CD14-positive monocyte (primary cell): ENCODE measurements around the gene APC2. TPM values are rescaled to one million over a fixed set of nuclear protein-coding genes. Genes with fewer than 3 reads are reported as not detected.

ENCODE experiments used
- DNase-seq, 3 donors: peaks; one replicate each; pipeline ENCODE4 v3.0.0-alpha.2; 2011 to 2022
- H2AFZ ChIP-seq: 2 replicates; pipeline ENCODE4 v1.6.0; 2012; ENCODE audit warnings: mild to moderate bottlenecking, low read depth, low read length, inconsistent platforms; ENCODE audit not compliant: insufficient read depth, poor library complexity, severe bottlenecking
- H3K27ac ChIP-seq, 2 donors: 1 replicate in 1 of 2; 2 replicates in 1 of 2; pipeline ENCODE4 v1.5.1; 2012 to 2013; ENCODE audit warnings: low read length in 2 of 2, control low read depth in 1 of 2, inconsistent platforms in 1 of 2, low read depth in 1 of 2, mild to moderate bottlenecking in 1 of 2
- H3K27me3 ChIP-seq, 2 donors: one replicate each; pipeline versions ENCODE4 v1.6.0 to v1.6.1; 2011 to 2013; ENCODE audit warnings: low read length in 2 of 2; ENCODE audit not compliant: control insufficient read depth in 2 of 2, insufficient read depth in 2 of 2
- H3K36me3 ChIP-seq, 2 donors: replicated peaks in 1 of 2; 1 replicate in 1 of 2; 2 replicates in 1 of 2; pipeline versions ENCODE4 v1.5.1 to v1.6.1; 2012 to 2013; ENCODE audit warnings: low read length in 2 of 2, control low read depth in 1 of 2, inconsistent platforms in 1 of 2, mild to moderate bottlenecking in 1 of 2; ENCODE audit not compliant: insufficient read depth in 2 of 2, control insufficient read depth in 1 of 2
- H3K4me1 ChIP-seq, 2 donors: 1 replicate in 1 of 2; 2 replicates in 1 of 2; pipeline versions ENCODE4 v1.5.1 to v1.6.1; 2012 to 2013; ENCODE audit warnings: low read length in 2 of 2, control low read depth in 1 of 2, inconsistent platforms in 1 of 2, mild to moderate bottlenecking in 1 of 2, moderate library complexity in 1 of 2; ENCODE audit not compliant: insufficient read depth in 2 of 2, control insufficient read depth in 1 of 2
- H3K4me2 ChIP-seq: replicated peaks from 2 replicates; pipeline ENCODE3; 2012; ENCODE audit warnings: low read length, moderate library complexity, mild to moderate bottlenecking; ENCODE audit not compliant: poor library complexity, severe bottlenecking; ENCODE audit errors: extremely low read depth
- H3K4me3 ChIP-seq, 3 experiments: fragments of 200-600 bp in 1 of 3; sonication (generic) in 1 of 3; replicated peaks in 1 of 3; 1 replicate in 2 of 3; 2 replicates in 1 of 3; pipeline ENCODE4 v1.5.1; 2011 to 2013; ENCODE audit warnings: low read length in 3 of 3, mild to moderate bottlenecking in 3 of 3, control low read depth in 2 of 3, low read depth in 2 of 3, inconsistent platforms in 1 of 3, moderate library complexity in 1 of 3
- H3K79me2 ChIP-seq: 2 replicates; pipeline ENCODE4 v1.6.0; 2012; ENCODE audit warnings: mild to moderate bottlenecking, control low read depth, inconsistent platforms, low read length, moderate library complexity; ENCODE audit not compliant: insufficient read depth
- H3K9ac ChIP-seq: 2 replicates; pipeline ENCODE4 v1.6.0; 2017; ENCODE audit warnings: low read length, mild to moderate bottlenecking; ENCODE audit not compliant: insufficient read depth, poor library complexity, severe bottlenecking
- H3K9me3 ChIP-seq, 2 donors: replicated peaks in 1 of 2; 1 replicate in 1 of 2; 2 replicates in 1 of 2; pipeline versions ENCODE4 v1.5.1 to v1.6.1; 2012 to 2013; ENCODE audit warnings: low read length in 2 of 2, control low read depth in 1 of 2; ENCODE audit not compliant: control insufficient read depth in 1 of 2, insufficient read depth in 1 of 2
- H4K20me1 ChIP-seq: 2 replicates; pipeline ENCODE4 v1.6.0; 2012; ENCODE audit warnings: mild to moderate bottlenecking, low read length, control low read depth, moderate library complexity; ENCODE audit not compliant: insufficient read depth
- H3K27ac Mint-ChIP-seq, 7 donors: one replicate each; pipeline ENCODE4 v1.8.0; 2020; ENCODE audit warnings: mild to moderate bottlenecking in 7 of 7, mixed read lengths in 7 of 7, moderate library complexity in 6 of 7, inconsistent platforms in 2 of 7
- H3K27me3 Mint-ChIP-seq, 3 donors: one replicate each; pipeline ENCODE4 v1.8.0; 2021 to 2022; ENCODE audit warnings: low read depth in 3 of 3, mild to moderate bottlenecking in 3 of 3, mixed read lengths in 3 of 3, moderate library complexity in 3 of 3, inconsistent platforms in 1 of 3
- H3K36me3 Mint-ChIP-seq, 2 donors: one replicate each; pipeline ENCODE4 v1.8.0; 2020; ENCODE audit warnings: mixed read lengths in 2 of 2, inconsistent platforms in 1 of 2, mild to moderate bottlenecking in 1 of 2
- H3K4me1 Mint-ChIP-seq: one replicate; pipeline ENCODE4 v1.8.0; 2020; ENCODE audit warnings: mild to moderate bottlenecking, mixed read lengths
- H3K4me3 Mint-ChIP-seq, 2 donors: one replicate each; pipeline ENCODE4 v1.8.0; 2020; ENCODE audit warnings: mild to moderate bottlenecking in 2 of 2, mixed read lengths in 2 of 2, moderate library complexity in 1 of 2
- H3K9me3 Mint-ChIP-seq, 7 donors: one replicate each; pipeline ENCODE4 v1.8.0; 2020 to 2022; ENCODE audit warnings: mixed read lengths in 7 of 7, mild to moderate bottlenecking in 6 of 7, moderate library complexity in 6 of 7, inconsistent platforms in 2 of 7
- WGBS: methylation state at CpG from one replicate; pipeline ENCODE4 v1.1.5; 2013; ENCODE audit warnings: missing lambda C conversion rate; ENCODE audit not compliant: insufficient coverage; 5-methylcytosine and 5-hydroxymethylcytosine counted together
- intact Hi-C, 2 donors: fragments of 100-400 bp; cut with micrococcal nuclease; formaldehyde crosslinking; loops; one replicate each; pipeline versions ENCODE4 v1.15.0 to v1.15.1; 2023
- polyA plus RNA-seq, 3 donors: library from polyadenylated mRNA; depleted of rRNA in 1 of 3; unstranded in 2 of 3; stranded (reverse) in 1 of 3; fragments of 300-500 nt in 2 of 3; fragments of >200 nt in 1 of 3; fragmentation: Illumina TruSeq in 2 of 3; gene quantifications; 1 replicate in 2 of 3; 2 replicates in 1 of 3; pipeline ENCODE4 v1.2.3, GENCODE V29; 2012 to 2021
- TF ChIP-seq, protein P1 (sequence below): fragments of 200-600 bp; IDR thresholded peaks from one replicate; pipeline ENCODE4 v1.8.0; 2022; ENCODE audit warnings: antibody characterized with exemption, mild to moderate bottlenecking

APC2 gene
- polyA plus RNA-seq, 3 donors = 0.04 TPM; not detected in 2

DNA sequence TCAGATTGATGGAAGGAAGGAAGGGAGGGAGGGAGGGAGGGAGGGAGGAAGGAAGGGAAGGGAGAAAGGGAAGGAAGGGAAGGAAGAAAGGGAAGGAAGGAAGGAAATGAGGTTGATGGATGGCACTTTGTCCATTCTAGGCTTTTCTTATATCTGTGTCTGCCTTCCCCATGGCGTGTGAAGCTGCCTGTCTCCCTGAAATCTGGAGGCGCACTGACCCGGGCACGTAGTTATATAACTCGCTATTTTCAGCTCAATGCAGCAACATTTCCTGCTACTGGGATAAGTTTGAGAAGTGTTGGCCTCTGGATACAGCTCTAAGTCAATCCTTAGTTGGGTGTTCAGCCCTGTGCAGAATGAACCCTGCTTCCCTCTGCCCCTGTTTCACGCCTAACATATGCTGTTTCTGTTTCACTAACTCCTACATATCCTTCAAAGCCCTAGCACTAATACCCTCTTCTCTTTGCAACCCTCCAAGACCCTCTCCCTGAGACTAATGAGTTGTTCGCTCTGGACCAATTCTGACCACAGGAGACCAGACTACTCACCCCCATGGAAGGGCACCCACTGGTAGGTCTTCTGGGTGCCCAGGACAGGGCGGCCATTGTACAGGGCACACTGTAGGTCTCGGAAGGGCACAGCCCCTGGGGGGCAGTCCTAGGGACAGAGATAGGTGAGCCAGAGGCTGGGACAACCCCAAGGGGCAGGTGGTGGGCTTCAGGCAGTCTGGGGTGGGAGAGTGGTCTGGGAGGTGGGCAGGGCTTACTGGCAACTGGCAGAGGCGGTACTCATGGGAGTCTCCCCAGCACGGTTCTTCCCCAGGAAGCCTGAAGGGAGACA lies 59.9 kb downstream of the APC2 start:
- Histone ChIP-seq H3K9me3 (peaks cover 14 to 31% of the 10 kb centered on the region in 2 donors), H3K79me2 (no peaks in the 10 kb centered on the region), H4K20me1 (no peaks in the 10 kb centered on the region), H3K4me2 (no peak overlapping the region), H3K4me1 (peaks cover 12 to 25% of the 10 kb centered on the region in 2 donors), H3K9ac (no peak overlapping the region), H3K27ac (no peak overlapping the region), H3K27me3 (peaks cover 2 to 52% of the 10 kb centered on the region in 2 donors), H3K36me3 (no peaks in the 10 kb centered on the region), H3K4me3 (no peak overlapping the region), H2AFZ (no peak overlapping the region)
- intact Hi-C loops = loop anchor here in 1 of 2 donors (10.0 kb wide), 1 partner anchor 65 kb away; no protein-coding TSS in a partner anchor
- Mint-ChIP-seq H3K4me1 (peaks cover 14% of the 10 kb centered on the region), H3K27ac (peak overlapping the region in 1 of 7 donors; percentile 32), H3K36me3 (peaks cover 1 to 2% of the 10 kb centered on the region in 2 donors), H3K9me3 (peaks cover 15 to 46% (median 36%) of the 10 kb centered on the region in 7 donors), H3K27me3 (peaks cover 41 to 78% (median 66%) of the 10 kb centered on the region in 3 donors), H3K4me3 (peak overlapping the region in 1 of 2 donors; percentile 64)
- TF ChIP-seq, protein P1, sequence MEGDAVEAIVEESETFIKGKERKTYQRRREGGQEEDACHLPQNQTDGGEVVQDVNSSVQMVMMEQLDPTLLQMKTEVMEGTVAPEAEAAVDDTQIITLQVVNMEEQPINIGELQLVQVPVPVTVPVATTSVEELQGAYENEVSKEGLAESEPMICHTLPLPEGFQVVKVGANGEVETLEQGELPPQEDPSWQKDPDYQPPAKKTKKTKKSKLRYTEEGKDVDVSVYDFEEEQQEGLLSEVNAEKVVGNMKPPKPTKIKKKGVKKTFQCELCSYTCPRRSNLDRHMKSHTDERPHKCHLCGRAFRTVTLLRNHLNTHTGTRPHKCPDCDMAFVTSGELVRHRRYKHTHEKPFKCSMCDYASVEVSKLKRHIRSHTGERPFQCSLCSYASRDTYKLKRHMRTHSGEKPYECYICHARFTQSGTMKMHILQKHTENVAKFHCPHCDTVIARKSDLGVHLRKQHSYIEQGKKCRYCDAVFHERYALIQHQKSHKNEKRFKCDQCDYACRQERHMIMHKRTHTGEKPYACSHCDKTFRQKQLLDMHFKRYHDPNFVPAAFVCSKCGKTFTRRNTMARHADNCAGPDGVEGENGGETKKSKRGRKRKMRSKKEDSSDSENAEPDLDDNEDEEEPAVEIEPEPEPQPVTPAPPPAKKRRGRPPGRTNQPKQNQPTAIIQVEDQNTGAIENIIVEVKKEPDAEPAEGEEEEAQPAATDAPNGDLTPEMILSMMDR = no peak
- 73% methylated on average over 5 of the region's 11 CpGs for WGBS
- DNase-seq = no peak

DNA sequence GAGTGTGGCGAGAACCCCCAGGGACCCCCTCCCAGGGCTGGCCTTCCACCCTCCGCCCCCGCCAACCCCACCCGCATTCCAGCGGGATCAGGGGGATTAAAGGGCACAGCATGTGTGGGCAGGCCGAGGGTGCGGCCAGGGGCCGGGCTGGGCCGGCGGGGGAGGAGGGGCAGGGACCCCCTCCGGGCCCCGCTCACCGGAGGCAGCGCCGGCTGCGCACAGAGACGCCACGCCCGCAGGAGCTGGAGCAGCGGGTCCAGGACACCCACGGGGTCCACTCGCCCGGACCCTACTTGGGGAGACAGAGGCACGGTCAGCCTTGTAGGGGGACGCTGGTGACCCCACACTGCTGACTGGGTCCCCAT lies 60.5 kb downstream of the APC2 start:
- intact Hi-C loops = loop anchor here in 1 of 2 donors (10.0 kb wide), 1 partner anchor 66 kb away; no protein-coding TSS in a partner anchor
- peaks cover 39 to 78% (median 61%) of the 10 kb centered on the region in 3 donors for H3K27me3 Mint-ChIP-seq
- Histone ChIP-seq H3K27ac (no peak overlapping the region), H2AFZ (no peak overlapping the region), H3K9me3 (peaks cover 14 to 31% of the 10 kb centered on the region in 2 donors), H3K4me1 (peaks cover 12 to 25% of the 10 kb centered on the region in 2 donors), H3K79me2 (no peaks in the 10 kb centered on the region), H3K9ac (no peak overlapping the region), H3K4me2 (no peak overlapping the region), H4K20me1 (no peaks in the 10 kb centered on the region), H3K4me3 (no peak overlapping the region), H3K27me3 (peaks cover 2 to 53% of the 10 kb centered on the region in 2 donors), H3K36me3 (no peaks in the 10 kb centered on the region)
- no peak for DNase-seq
- H3K4me3 Mint-ChIP-seq = no peak overlapping the region
- H3K27ac Mint-ChIP-seq = no peak overlapping the region
- peaks cover 15 to 42% (median 35%) of the 10 kb centered on the region in 7 donors for H3K9me3 Mint-ChIP-seq
- H3K4me1 Mint-ChIP-seq = peaks cover 14% of the 10 kb centered on the region
- TF ChIP-seq, protein P1 = no peak
- WGBS = 32% methylated on average over 21 of the region's 25 CpGs
- peaks cover 1 to 2% of the 10 kb centered on the region in 2 donors for H3K36me3 Mint-ChIP-seq
